GM19372 (cell line): ENCODE data around the gene G6PC1.

Experiments
- ATAC-seq: cut with Tn5 transposase; IDR thresholded peaks from one replicate; pipeline ENCODE4 v1.9.1; 2021; ENCODE audit warnings: mild to moderate bottlenecking, low read depth, moderate library complexity; ENCODE audit not compliant: unreplicated experiment

Gene G6PC1

GRCh38 chr17:42928714-42929496 is 28.3 kb downstream of the G6PC1 start:
- no peak for ATAC-seq

- ATAC-seq = no peak
Observed at GRCh38 chr17:42929497-42929844, 28.9 kb downstream of the G6PC1 start.

GRCh38 chr17:42937712-42938596 is 37.4 kb downstream of the G6PC1 start:
- ATAC-seq = no peak

- no peak for ATAC-seq
Observed at GRCh38 chr17:42944211-42944610, 43.6 kb downstream of the G6PC1 start.

- ATAC-seq = no peak
Observed at GRCh38 chr17:42946812-42947211, 46.2 kb downstream of the G6PC1 start.

GRCh38 chr17:42950044-42950783 is 49.6 kb downstream of the G6PC1 start:
- no peak for ATAC-seq
